Measurements from ENCODE around the gene WDR46. TPM values are rescaled to one million over a fixed set of nuclear protein-coding genes. Genes with fewer than 3 reads are reported as not detected.
"Not testable (repeated sequence)": the region's sequence is repeated elsewhere in the genome, so short reads cannot be mapped to it uniquely, and the experiment has no call there.

WDR46 gene
- total RNA-seq, 2 experiments from 2014 or later, result 37.5 to 41.7 TPM

GRCh38 chr6:33271468-33272274 lies 17.4 kb downstream of the WDR46 start, which contains the start of the genes RPS18 and VPS52:
RPS18 (plus strand) TSS chr6:33272075; CDS start chr6:33272120, 45 bp downstream.
VPS52 (minus strand) TSS chr6:33271876; CDS start chr6:33271675, 201 bp downstream.
- CTCF ChIA-PET, result interaction anchor here (0.8 to 2.2 kb wide), 12 partner anchors 11 to 440 kb away, joined by 3 to 27 read pairs (median 4); partner anchors contain the start of genes HSD17B8, PFDN6, RING1 and UQCC2
- Mint-ChIP-seq H3K9me3 (no peaks in the 10 kb centered on the region), H3K4me1 (peaks cover 64% of the 10 kb centered on the region)

GRCh38 chr6:33271117-33271467 lies 17.9 kb downstream of the WDR46 start:
- ChIA-PET POLR2A (interaction anchor here (0.7 to 4.2 kb wide), 37 partner anchors 8 to 1312 kb away, joined by 3 to 76 read pairs (median 5); partner anchors contain the start of genes BRD2, CUTA, NELFE and PFDN6), CTCF (interaction anchor here (0.8 to 2.2 kb wide), 10 partner anchors 11 to 440 kb away, joined by 3 to 27 read pairs (median 4); partner anchors contain the start of genes HSD17B8, PFDN6, RING1 and UQCC2)
- H3K36me3 Mint-ChIP-seq (ENCODE audit: low read depth), result peaks cover 86% of the 10 kb centered on the region
- H3K4me1 Mint-ChIP-seq, result peaks cover 58% of the 10 kb centered on the region
- H3K27ac Mint-ChIP-seq, result peak overlapping the region; percentile 99
- H3K9me3 Mint-ChIP-seq, result no peaks in the 10 kb centered on the region
- H3K27me3 Mint-ChIP-seq, result no peaks in the 10 kb centered on the region
- no peak for DNase-seq
- peak overlapping the region; percentile 92 for H3K4me3 Mint-ChIP-seq

More at GRCh38 chr6:33271468-33272274, 17.4 kb downstream of the WDR46 start, which contains the start of the genes RPS18 and VPS52:
- Mint-ChIP-seq H3K36me3 (ENCODE audit: low read depth) (peaks cover 86% of the 10 kb centered on the region), H3K4me3 (peak within 1 kb of the TSS; percentile 92), H3K27me3 (no peaks in the 10 kb centered on the region), H3K27ac (peak within 1 kb of the TSS; percentile 99)
- DNase-seq, result peak; percentile 93
- POLR2A ChIA-PET, result interaction anchor here (0.6 to 4.2 kb wide), 40 partner anchors 8 to 1313 kb away, joined by 3 to 76 read pairs (median 5); partner anchors contain the start of genes BRD2, CUTA, NELFE and PFDN6

GRCh38 chr6:33264015-33264414 lies 25.0 kb downstream of the WDR46 start:
- POLR2A ChIA-PET, result interaction anchor here (0.6 to 1.6 kb wide), 3 partner anchors 8 to 35 kb away, joined by 3 to 7 read pairs (median 3); partner anchors contain the start of genes B3GALT4, RPS18 and VPS52

GRCh38 chr6:33262490-33262889 lies 26.5 kb downstream of the WDR46 start:
- CTCF ChIA-PET, result interaction anchor here (2.8 kb wide), 1 partner anchor 13 kb away, joined by 13 read pairs; no protein-coding TSS in a partner anchor
- H3K4me3 Mint-ChIP-seq, H3K27me3 Mint-ChIP-seq, POLR2A ChIA-PET, H3K27ac Mint-ChIP-seq, H3K9me3 Mint-ChIP-seq, DNase-seq, H3K4me1 Mint-ChIP-seq: not testable (repeated sequence)
- H3K36me3 Mint-ChIP-seq (ENCODE audit: low read depth), result peaks cover 76% of the 10 kb centered on the region

More at GRCh38 chr6:33264015-33264414, 25.0 kb downstream of the WDR46 start:
- peaks cover 11% of the 10 kb centered on the region for H3K4me1 Mint-ChIP-seq
- CTCF ChIA-PET, result no interaction called here
- H3K9me3 Mint-ChIP-seq, result no peaks in the 10 kb centered on the region
- H3K27me3 Mint-ChIP-seq, result no peaks in the 10 kb centered on the region
- H3K36me3 Mint-ChIP-seq (ENCODE audit: low read depth), result peaks cover 82% of the 10 kb centered on the region
- DNase-seq, result no peak
- no peak overlapping the region for H3K4me3 Mint-ChIP-seq
- no peak overlapping the region for H3K27ac Mint-ChIP-seq

GRCh38 chr6:33259032-33259431 lies 30.0 kb downstream of the WDR46 start:
- DNase-seq, result no peak
- H3K36me3 Mint-ChIP-seq (ENCODE audit: low read depth), result peaks cover 56% of the 10 kb centered on the region
- ChIA-PET CTCF (interaction anchor here (1.5 kb wide), 1 partner anchor 27 kb away, joined by 3 read pairs; no protein-coding TSS in a partner anchor), POLR2A (interaction anchor here (0.8 kb wide), 1 partner anchor 13 kb away, joined by 4 read pairs; the partner anchor contains the start of genes RPS18 and VPS52)
- H3K9me3 Mint-ChIP-seq, result no peaks in the 10 kb centered on the region
- no peak overlapping the region for H3K27ac Mint-ChIP-seq
- H3K27me3 Mint-ChIP-seq, result no peaks in the 10 kb centered on the region
- no peak overlapping the region for H3K4me3 Mint-ChIP-seq
- H3K4me1 Mint-ChIP-seq, result peaks cover 4% of the 10 kb centered on the region

GRCh38 chr6:33254591-33254990 lies 34.4 kb downstream of the WDR46 start:
- Mint-ChIP-seq H3K27ac (no peak overlapping the region), H3K36me3 (ENCODE audit: low read depth) (peaks cover 47% of the 10 kb centered on the region), H3K4me1 (peaks cover 31% of the 10 kb centered on the region), H3K4me3 (no peak overlapping the region), H3K9me3 (no peaks in the 10 kb centered on the region), H3K27me3 (no peaks in the 10 kb centered on the region)
- CTCF ChIA-PET, result interaction anchor here (0.5 kb wide), 1 partner anchor 520 kb away, joined by 4 read pairs; no protein-coding TSS in a partner anchor
- DNase-seq, result no peak
- POLR2A ChIA-PET, result interaction anchor here (1.0 to 1.3 kb wide), 2 partner anchors 16 to 46 kb away, joined by 3 to 4 read pairs; partner anchors contain the start of genes RING1 and VPS52

GRCh38 chr6:33252759-33253158 lies 36.3 kb downstream of the WDR46 start:
- Mint-ChIP-seq H3K36me3 (ENCODE audit: low read depth) (peaks cover 38% of the 10 kb centered on the region), H3K27me3 (no peaks in the 10 kb centered on the region), H3K9me3 (no peaks in the 10 kb centered on the region), H3K4me3 (no peak overlapping the region), H3K27ac (no peak overlapping the region), H3K4me1 (peaks cover 46% of the 10 kb centered on the region)
- ChIA-PET CTCF (interaction anchor here (0.7 kb wide), 1 partner anchor 14 kb away, joined by 3 read pairs; no protein-coding TSS in a partner anchor), POLR2A (interaction anchor here (0.7 to 5.2 kb wide), 2 partner anchors 18 to 94 kb away, joined by 3 to 71 read pairs; partner anchors contain the start of genes RPS18 and VPS52)
- DNase-seq, result no peak

GRCh38 chr6:33251395-33252012 lies 37.5 kb downstream of the WDR46 start:
- DNase-seq, result no peak
- ChIA-PET POLR2A (interaction anchor here (3.8 to 5.2 kb wide), 5 partner anchors 20 to 279 kb away, joined by 12 to 71 read pairs (median 30); partner anchors contain the start of genes B3GALT4, PFDN6, RGL2 and RPS18), CTCF (interaction anchor here (0.7 to 1.4 kb wide), 2 partner anchors 94 to 383 kb away, joined by 3 to 4 read pairs; no protein-coding TSS in a partner anchor)
- H3K4me1 Mint-ChIP-seq, result peaks cover 46% of the 10 kb centered on the region
- no peaks in the 10 kb centered on the region for H3K27me3 Mint-ChIP-seq
- peaks cover 34% of the 10 kb centered on the region for H3K36me3 Mint-ChIP-seq (ENCODE audit: low read depth)
- peak overlapping the region; percentile 11 for H3K4me3 Mint-ChIP-seq
- no peaks in the 10 kb centered on the region for H3K9me3 Mint-ChIP-seq
- H3K27ac Mint-ChIP-seq, result peak overlapping the region; percentile 47

- Mint-ChIP-seq H3K27me3 (no peaks in the 10 kb centered on the region), H3K9me3 (no peaks in the 10 kb centered on the region), H3K4me3 (peak overlapping the region; percentile 74), H3K36me3 (ENCODE audit: low read depth) (peaks cover 31% of the 10 kb centered on the region), H3K4me1 (peaks cover 46% of the 10 kb centered on the region), H3K27ac (peak overlapping the region; percentile 87)
- CTCF ChIA-PET, result interaction anchor here (0.7 to 3.4 kb wide), 6 partner anchors 21 to 383 kb away, joined by 3 to 27 read pairs (median 4); partner anchors contain the start of genes B3GALT4, RPS18 and VPS52
- DNase-seq, result no peak
- POLR2A ChIA-PET, result interaction anchor here (0.9 to 5.2 kb wide), 7 partner anchors 11 to 278 kb away, joined by 3 to 71 read pairs (median 26); partner anchors contain the start of genes B3GALT4, PFDN6, RGL2 and RPS18
Observed at GRCh38 chr6:33250731-33251130, 38.3 kb downstream of the WDR46 start.

GRCh38 chr6:33249732-33250630 lies 39.1 kb downstream of the WDR46 start:
- ChIA-PET CTCF (interaction anchor here (0.8 to 3.7 kb wide), 24 partner anchors 10 to 396 kb away, joined by 3 to 62 read pairs (median 7); partner anchors contain the start of genes B3GALT4, HSD17B8, PSMB9 and RING1), POLR2A (interaction anchor here (0.5 to 5.2 kb wide), 20 partner anchors 10 to 405 kb away, joined by 3 to 71 read pairs (median 7); partner anchors contain the start of genes B3GALT4, HSD17B8, PFDN6 and RGL2)
- no peaks in the 10 kb centered on the region for H3K9me3 Mint-ChIP-seq
- peak overlapping the region; percentile 87 for H3K27ac Mint-ChIP-seq
- no peaks in the 10 kb centered on the region for H3K27me3 Mint-ChIP-seq
- DNase-seq, result no peak
- H3K4me3 Mint-ChIP-seq, result peak overlapping the region; percentile 74
- peaks cover 30% of the 10 kb centered on the region for H3K36me3 Mint-ChIP-seq (ENCODE audit: low read depth)
- peaks cover 46% of the 10 kb centered on the region for H3K4me1 Mint-ChIP-seq

Measured in activated CD4-positive, alpha-beta memory T cell treated with anti-CD3 and anti-CD28 coated beads, Interleukin-2, amount 10 ng/mL, durations not matched to agents 7 days and 5 days (primary cell).